GM08714 (cell line): ENCODE results near the gene PAM.

Experiments
- H3K4me3 ChIP-seq: fragments of 200-500 bp; sonication (Bioruptor generic); 2 replicates; pipeline ENCODE4 v1.5.1; 2014; ENCODE audit warnings: mild to moderate bottlenecking, low read length, inconsistent platforms
- ZNF274 ChIP-seq: IDR thresholded peaks from 2 replicates; pipeline ENCODE4 v1.6.1; 2012; ENCODE audit warnings: mild to moderate bottlenecking, low read depth, low read length

The PAM gene

GRCh38 chr5:102801371-102801770 lies 46.3 kb downstream of the PAM start:
- TF ChIP-seq ZNF274 = no peak

DNA sequence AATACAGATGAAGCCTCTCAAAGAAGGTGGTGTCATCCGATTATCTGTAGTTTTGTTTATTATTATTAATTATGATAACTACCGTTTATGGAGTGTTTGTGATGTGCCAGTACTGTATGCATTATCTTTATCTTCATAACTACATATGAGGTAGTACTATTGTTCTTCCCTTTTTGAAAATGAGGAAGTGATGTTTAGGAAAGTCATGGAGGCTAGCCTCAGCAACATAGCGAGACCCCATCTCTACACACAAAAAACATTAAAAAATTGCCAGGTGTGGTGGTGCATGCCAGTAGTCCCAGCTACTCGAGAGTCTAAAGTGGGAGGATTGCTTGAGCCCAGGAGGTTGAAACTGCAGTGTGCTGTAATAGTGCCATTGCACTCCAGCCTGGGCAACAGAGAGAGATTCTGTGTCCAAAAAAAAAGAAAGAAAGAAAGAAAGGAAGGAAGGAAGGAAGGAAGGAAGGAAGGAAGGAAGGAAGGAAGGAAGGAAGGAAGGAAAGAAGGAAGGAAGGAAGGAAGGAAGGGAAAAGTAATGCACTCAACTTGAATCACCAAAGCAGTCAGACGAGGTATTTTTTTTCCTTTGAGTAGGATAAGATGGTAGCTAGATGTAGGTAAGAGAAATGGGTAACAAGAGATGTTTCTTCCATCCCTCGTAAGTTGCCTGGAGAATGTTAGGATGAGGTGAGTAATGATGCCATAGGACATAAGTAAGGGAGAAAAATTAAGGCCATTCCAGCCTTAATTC lies 47.8 kb downstream of the PAM start:
- TF ChIP-seq ZNF274 = no peak
- H3K4me3 ChIP-seq = no peak overlapping the region

More at GRCh38 chr5:102801371-102801770, 46.3 kb downstream of the PAM start:
- H3K4me3 ChIP-seq = no peak overlapping the region

DNA sequence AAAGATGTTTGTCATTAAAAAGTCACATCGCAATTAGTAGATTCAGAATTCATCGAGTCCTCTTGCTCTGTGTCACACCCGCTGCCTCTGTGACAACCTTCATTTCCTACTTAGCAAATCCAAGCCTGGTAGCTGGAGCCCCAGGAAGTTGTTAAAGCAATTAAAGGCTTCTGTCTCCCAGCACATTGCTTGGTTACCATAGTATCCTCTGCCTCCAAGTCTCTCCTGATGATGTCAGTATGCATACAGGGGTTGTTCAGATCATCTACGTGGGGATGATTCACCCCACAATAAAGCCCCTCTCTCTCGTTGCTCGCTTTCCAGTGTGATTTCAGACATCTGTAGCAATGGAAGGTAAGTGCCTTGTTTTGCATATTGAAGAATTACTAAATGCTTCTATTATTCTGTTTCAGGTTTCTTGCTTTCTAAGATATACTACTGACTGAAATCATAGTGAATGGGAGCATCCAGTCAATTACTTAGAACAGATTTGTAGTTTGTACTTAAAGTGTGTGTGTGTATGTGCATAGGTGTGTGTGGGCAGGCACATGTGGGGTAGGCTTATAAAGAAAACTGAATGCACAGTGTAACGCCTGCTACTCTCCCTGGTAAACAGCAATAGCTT lies 52.9 kb downstream of the PAM start:
- no peak for TF ChIP-seq ZNF274
- H3K4me3 ChIP-seq = no peak overlapping the region

DNA sequence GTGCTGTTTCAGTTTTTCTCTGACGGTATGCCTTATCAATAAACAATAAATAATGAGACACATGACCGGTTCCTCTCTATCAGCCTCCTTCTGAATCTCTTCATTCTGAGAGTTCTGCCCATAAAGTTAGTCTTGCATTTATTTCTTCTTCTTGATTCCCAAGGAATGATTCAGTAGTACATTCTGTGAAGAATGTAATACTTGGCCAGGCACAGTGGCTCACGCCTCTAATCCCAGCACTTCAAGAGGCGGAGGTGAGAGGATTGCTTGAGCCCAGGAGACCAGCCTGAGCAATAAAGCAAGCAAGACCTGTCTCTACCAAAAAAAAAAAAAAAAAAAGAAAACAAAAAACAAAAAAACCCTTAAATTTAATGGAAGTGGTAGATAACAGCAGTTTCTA lies 53.9 kb downstream of the PAM start:
- no peak for TF ChIP-seq ZNF274

GRCh38 chr5:102811972-102812371 lies 56.9 kb downstream of the PAM start:
- no peak for TF ChIP-seq ZNF274
- no peak overlapping the region for H3K4me3 ChIP-seq

More for the DNA sequence above, 53.9 kb downstream of the PAM start:
- H3K4me3 ChIP-seq = no peak overlapping the region

- no peak for TF ChIP-seq ZNF274
- no peak overlapping the region for H3K4me3 ChIP-seq
Measured at GRCh38 chr5:102813740-102814139, 58.6 kb downstream of the PAM start.

DNA sequence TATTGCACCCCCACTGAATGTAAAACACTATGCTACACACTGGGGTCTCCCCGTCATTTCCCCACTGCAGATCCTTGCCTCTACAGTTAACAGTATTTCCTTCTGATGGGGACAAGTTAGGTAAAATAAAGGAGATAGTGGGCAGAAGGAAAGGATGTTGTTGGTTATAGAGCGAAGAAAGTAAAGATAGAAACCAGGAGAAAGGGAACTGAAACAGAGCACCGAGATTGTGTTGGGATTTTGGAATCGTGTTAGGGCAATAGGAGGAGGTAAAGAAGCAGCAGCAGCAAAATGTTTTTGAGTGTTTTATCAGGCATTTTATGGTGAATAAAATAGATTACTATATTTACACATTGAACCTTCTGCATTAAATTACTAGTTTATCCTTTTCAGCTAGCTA lies 60.0 kb downstream of the PAM start:
- no peak overlapping the region for H3K4me3 ChIP-seq
- no peak for TF ChIP-seq ZNF274

GRCh38 chr5:102815540-102816332 lies 60.6 kb downstream of the PAM start:
- no peak overlapping the region for H3K4me3 ChIP-seq
- no peak for TF ChIP-seq ZNF274

DNA sequence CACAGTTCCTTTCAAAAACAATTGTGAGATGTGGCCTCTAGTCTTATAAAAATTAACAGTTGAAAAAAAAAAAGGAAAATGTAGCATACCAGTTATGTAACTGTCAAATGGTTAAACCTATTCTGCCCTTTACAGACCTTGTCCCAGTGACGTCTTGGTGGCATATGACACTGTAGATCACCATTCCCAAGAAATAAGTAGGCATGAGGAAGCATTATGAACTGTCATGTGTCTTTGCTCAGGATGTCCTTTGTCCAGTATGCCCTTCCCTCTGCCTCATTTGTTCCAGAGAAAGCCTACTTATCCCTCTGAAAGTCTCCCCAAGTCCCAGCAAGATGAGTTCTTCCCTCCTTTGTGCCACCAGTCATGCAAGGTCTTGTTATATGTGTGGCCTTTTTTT lies 63.2 kb downstream of the PAM start:
- no peak overlapping the region for H3K4me3 ChIP-seq
- no peak for TF ChIP-seq ZNF274

GRCh38 chr5:102818934-102819333 lies 63.8 kb downstream of the PAM start:
- no peak overlapping the region for H3K4me3 ChIP-seq
- no peak for TF ChIP-seq ZNF274

GRCh38 chr5:102819634-102820033 lies 64.5 kb downstream of the PAM start:
- TF ChIP-seq ZNF274 = no peak
- H3K4me3 ChIP-seq = no peak overlapping the region

DNA sequence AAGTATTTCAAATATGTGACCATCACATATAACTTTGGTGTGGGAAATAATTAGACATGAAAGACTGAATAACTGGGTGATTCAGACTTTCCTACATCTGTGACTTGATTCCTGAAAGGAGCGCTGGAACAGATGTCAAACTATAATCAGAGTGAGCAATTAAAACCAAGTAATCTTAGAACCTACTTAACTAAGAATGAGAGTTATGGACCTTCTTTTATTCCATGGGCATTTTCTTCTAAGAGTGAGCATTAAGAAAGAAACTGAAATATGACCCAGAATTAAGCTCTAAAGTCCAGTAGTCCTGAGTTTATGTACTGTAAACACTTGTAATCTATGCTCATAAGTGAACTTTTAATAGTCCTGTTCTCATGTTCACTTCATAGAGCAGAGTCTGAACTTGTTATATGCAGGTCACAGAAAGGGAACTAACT lies 68.4 kb downstream of the PAM start:
- TF ChIP-seq ZNF274 = no peak
- H3K4me3 ChIP-seq = no peak overlapping the region

- H3K4me3 ChIP-seq = no peak overlapping the region
- no peak for TF ChIP-seq ZNF274
Measured at GRCh38 chr5:102826629-102827028, 71.5 kb downstream of the PAM start.

- TF ChIP-seq ZNF274 = no peak
- no peak overlapping the region for H3K4me3 ChIP-seq
Measured at GRCh38 chr5:102830241-102830640, 75.1 kb downstream of the PAM start.

- no peak for TF ChIP-seq ZNF274
- no peak overlapping the region for H3K4me3 ChIP-seq
Measured at GRCh38 chr5:102832445-102832844, 77.3 kb downstream of the PAM start.
